Tibial artery (tissue), 4 donors: Measurements from ENCODE around the gene ADGRL1.
A peak's percentile ranks its signal among the peaks of the same experiment; 100 is the strongest.

Experiments used
- DNase-seq, 2 donors: peaks; one replicate each; pipeline ENCODE4 v3.0.0-alpha.2; 2019
- H3K27ac ChIP-seq, 2 donors: fragments of 200-600 bp; sonication (generic) in 1 of 2; 1 replicate in 1 of 2; 2 replicates in 1 of 2; pipeline ENCODE4 v1.5.1; 2018 to 2019; ENCODE audit warnings: mild to moderate bottlenecking in 1 of 2
- H3K27me3 ChIP-seq, 2 donors: fragments of 200-600 bp; sonication (generic) in 1 of 2; one replicate each; pipeline versions ENCODE4 v1.5.1 to v1.6.0; 2016 to 2019
- H3K36me3 ChIP-seq, 3 donors: fragments of 200-600 bp; sonication (generic) in 2 of 3; one replicate each; pipeline ENCODE4 v1.5.1; 2016 to 2019; ENCODE audit warnings: mild to moderate bottlenecking in 2 of 3
- H3K4me1 ChIP-seq, 4 donors: fragments of 200-600 bp; sonication (generic) in 2 of 4; 1 replicate in 3 of 4; 2 replicates in 1 of 4; pipeline ENCODE4 v1.5.1; 2016 to 2019
- H3K4me3 ChIP-seq, 2 donors: fragments of 200-600 bp; sonication (generic) in 1 of 2; 1 replicate in 1 of 2; 2 replicates in 1 of 2; pipeline ENCODE4 v1.5.1; 2018 to 2019; ENCODE audit warnings: mild to moderate bottlenecking in 2 of 2
- H3K9me3 ChIP-seq, 3 donors: fragments of 200-600 bp; sonication (generic) in 1 of 3; one replicate each; pipeline ENCODE4 v1.5.1; 2016 to 2019
- intact Hi-C: fragments of 100-400 bp; cut with DNase I; formaldehyde crosslinking; loops from one replicate; pipeline ENCODE4 v1.15.0; 2023; ENCODE audit warnings: low total_unique reads
- TF ChIP-seq, protein P1 (sequence below), 2 experiments: fragments of 200-600 bp in 1 of 2; fragments of 450-650 bp in 1 of 2; IDR thresholded peaks; one replicate each; pipeline ENCODE4 v1.5.1; 2017 to 2019; ENCODE audit warnings: antibody characterized with exemption in 2 of 2, mild to moderate bottlenecking in 1 of 2, moderate library complexity in 1 of 2

The ADGRL1 gene

DNA sequence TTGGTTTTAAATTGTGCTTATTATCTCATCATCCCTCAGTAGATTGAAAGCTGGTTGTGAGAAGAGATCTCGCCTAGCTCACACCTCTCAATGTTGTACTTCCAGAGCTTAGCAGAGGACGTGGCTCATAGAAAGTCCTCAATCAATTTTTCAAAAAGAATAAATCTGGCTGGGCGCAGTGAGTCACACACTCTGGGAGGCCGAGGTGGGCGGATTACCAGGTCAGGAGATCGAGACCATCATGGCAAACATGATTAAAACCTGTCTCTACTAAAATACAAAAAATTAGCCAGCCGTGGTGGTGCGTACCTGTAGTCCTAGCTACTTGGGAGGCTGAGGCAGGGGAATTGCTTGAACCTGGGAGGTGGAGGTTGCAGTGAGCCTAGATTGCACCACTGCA, 64.9 kb downstream of the ADGRL1 start:
- H3K36me3 ChIP-seq = no peaks in the 10 kb centered on the region
- no peaks in the 10 kb centered on the region for H3K9me3 ChIP-seq
- no peak overlapping the region for H3K27ac ChIP-seq
- H3K27me3 ChIP-seq = no peaks in the 10 kb centered on the region
- no peak overlapping the region for H3K4me3 ChIP-seq
- no peak for DNase-seq
- TF ChIP-seq, protein P1, sequence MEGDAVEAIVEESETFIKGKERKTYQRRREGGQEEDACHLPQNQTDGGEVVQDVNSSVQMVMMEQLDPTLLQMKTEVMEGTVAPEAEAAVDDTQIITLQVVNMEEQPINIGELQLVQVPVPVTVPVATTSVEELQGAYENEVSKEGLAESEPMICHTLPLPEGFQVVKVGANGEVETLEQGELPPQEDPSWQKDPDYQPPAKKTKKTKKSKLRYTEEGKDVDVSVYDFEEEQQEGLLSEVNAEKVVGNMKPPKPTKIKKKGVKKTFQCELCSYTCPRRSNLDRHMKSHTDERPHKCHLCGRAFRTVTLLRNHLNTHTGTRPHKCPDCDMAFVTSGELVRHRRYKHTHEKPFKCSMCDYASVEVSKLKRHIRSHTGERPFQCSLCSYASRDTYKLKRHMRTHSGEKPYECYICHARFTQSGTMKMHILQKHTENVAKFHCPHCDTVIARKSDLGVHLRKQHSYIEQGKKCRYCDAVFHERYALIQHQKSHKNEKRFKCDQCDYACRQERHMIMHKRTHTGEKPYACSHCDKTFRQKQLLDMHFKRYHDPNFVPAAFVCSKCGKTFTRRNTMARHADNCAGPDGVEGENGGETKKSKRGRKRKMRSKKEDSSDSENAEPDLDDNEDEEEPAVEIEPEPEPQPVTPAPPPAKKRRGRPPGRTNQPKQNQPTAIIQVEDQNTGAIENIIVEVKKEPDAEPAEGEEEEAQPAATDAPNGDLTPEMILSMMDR (IDR thresholded peaks at IDR 0.05) = no peak
- H3K4me1 ChIP-seq = peaks cover 0 to 22% (median 16%) of the 10 kb centered on the region in 4 donors
- intact Hi-C loops = loop anchor here (10.0 kb wide), 2 partner anchors 264 to 334 kb away; partner anchors contain the start of gene PTGER1

DNA sequence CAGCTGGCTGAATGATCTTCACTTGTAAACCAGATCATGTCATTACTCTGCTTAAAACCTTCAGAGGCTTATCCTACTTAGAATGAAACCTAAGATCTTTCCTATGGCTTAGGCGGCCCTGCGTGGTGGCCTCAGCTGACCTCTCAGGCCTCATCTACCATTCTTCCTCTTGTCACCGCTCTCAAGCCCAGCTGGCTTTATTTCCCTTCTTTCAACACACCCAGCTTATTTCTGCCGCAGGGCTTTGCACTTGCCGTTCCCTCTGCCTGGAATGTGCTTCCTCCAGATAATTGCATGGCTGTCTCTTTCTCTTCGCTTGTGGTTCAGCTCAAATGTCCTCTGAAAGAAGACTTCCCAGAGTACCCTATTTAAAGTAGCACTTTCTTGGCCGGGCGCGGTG, 66.0 kb downstream of the ADGRL1 start:
- intact Hi-C loops = loop anchor here (5.0 to 10.0 kb wide), 3 partner anchors 68 to 335 kb away; partner anchors contain the start of genes MISP3 and PTGER1
- DNase-seq = peak in 1 of 2 donors; percentile 65
- no peak overlapping the region for H3K27ac ChIP-seq
- H3K9me3 ChIP-seq = no peaks in the 10 kb centered on the region
- H3K36me3 ChIP-seq = no peaks in the 10 kb centered on the region
- H3K4me3 ChIP-seq = no peak overlapping the region
- TF ChIP-seq, protein P1 (IDR thresholded peaks at IDR 0.05) = no peak
- H3K27me3 ChIP-seq = no peaks in the 10 kb centered on the region
- peaks cover 0 to 27% (median 21%) of the 10 kb centered on the region in 4 donors for H3K4me1 ChIP-seq

DNA sequence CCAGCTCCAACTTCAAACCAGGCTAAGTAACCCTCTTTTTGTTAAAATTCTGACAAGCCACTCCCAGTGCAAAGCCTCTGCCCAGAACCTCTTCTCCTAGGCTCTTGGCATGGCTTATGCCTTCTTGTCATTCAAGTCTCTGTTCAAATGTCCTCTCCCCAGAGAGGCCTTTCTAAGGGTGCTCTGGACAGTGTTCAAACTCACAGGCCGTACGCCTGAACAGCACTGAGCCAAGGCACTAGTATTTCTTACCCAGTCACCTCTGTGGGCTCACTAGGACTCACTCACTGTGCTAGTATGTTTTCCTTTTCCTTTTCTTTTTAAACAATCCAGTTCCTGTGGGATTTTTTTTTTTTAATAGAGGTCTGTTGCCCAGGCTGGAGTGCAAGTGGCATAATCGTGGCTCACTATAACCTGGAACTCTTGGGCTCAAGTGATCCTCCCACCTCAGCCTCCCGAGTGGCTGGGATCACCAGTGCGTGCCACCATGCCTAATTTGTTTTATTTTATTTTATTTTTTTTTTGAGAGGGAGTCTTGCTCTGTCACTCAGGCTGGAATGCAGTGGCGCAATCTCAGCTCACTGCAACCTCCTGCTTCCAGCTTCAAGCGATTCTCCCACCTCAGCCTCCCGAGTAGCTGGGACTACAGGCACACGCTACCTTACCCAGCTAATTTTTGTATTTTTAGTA, 67.2 kb downstream of the ADGRL1 start:
- Histone ChIP-seq H3K36me3 (no peaks in the 10 kb centered on the region), H3K4me3 (no peak overlapping the region), H3K9me3 (no peaks in the 10 kb centered on the region), H3K27me3 (no peaks in the 10 kb centered on the region), H3K27ac (peak overlapping the region; percentile 34 to 90), H3K4me1 (peaks cover 0 to 27% (median 21%) of the 10 kb centered on the region in 4 donors)
- DNase-seq = no peak
- intact Hi-C loops = loop anchor here (5.0 kb wide), 1 partner anchor 66 kb away; the partner anchor contains the start of gene MISP3
- TF ChIP-seq, protein P1 (IDR thresholded peaks at IDR 0.05) = no peak

DNA sequence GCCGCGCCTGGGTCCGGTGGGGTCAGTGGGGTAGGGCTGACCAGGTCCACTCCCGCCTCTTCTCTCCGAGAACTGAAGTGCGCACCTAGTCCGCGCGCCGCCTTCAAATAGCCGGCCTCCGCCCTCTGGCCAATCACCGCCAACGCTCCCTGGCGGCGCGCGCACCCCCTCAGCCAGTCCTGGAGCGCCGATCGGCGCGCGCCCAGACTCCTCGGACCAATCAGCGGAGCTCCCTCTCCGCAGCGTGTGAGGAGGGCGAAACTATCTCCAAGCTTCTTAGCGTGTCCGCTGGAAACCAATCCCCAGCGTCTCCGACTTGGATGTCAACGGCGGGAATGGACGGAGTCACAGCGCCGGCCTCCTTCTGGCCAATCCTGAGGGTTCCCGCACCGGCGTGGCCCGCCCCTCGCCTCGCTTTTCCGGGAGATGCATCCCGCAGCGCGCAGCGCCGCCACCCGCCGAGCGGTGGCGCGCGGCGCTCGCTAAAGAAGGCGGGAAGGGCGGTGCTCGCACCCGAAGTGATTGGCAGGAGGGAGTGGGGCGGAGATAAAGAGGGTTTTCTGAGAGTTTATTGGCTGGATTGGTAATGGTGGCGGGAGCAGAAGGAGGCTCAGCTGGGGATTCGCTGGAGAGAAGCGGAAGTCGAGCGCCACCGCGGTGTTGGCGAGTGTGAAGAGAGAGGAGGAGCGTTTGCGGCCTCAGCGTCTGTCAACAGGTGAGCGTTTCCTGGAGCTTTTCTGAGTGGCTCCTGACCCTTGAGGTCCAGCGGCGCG, 69.3 kb downstream of the ADGRL1 start, which contains the start of gene ASF1B:
TSS of gene ASF1B (minus strand) at position 81 of the 773 bp plus-strand sequence. CDS start 133 bp downstream, outside the sequence.
- H3K27me3 ChIP-seq = no peaks in the 10 kb centered on the region
- peaks cover 0 to 27% (median 21%) of the 10 kb centered on the region in 4 donors for H3K4me1 ChIP-seq
- H3K4me3 ChIP-seq = peak within 1 kb of the TSS; percentile 67 to 84
- H3K27ac ChIP-seq = peak within 1 kb of the TSS; percentile 90 to 94
- no peaks in the 10 kb centered on the region for H3K36me3 ChIP-seq
- intact Hi-C loops = loop anchor here (5.0 kb wide), 1 partner anchor 64 kb away; the partner anchor contains the start of gene MISP3
- no peaks in the 10 kb centered on the region for H3K9me3 ChIP-seq
- peak; percentile 99 to 100 for DNase-seq
- TF ChIP-seq, protein P1 (IDR thresholded peaks at IDR 0.05) = peak; percentile 79 to 83

DNA sequence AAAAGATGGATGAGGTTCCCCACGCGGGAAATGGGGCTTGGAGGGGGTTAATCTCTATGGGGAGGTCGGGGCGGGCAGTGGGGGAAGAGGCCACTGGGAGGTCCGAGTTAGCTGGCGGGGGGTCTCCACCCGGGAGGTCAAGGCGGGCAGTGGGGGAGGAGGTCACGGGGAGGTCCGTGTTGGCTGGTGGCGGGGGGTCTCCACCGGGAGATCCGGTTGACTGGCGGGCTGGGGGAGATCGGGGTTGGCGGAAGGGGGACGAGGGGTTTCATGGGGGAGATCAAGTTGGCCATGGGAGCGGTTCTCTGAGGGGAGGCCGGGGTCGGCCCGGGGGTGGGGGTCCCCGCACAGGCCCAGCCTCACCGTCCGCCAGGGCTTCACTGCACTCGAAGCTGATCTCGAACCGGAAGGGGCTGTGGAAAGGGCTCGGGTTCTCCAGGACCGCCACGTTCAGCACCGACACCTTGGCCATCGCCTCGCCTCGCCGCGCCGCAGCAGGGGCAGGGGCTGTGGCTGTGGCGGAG, 69.9 kb downstream of the ADGRL1 start:
- H3K4me1 ChIP-seq = peaks cover 0 to 27% (median 21%) of the 10 kb centered on the region in 4 donors
- no peaks in the 10 kb centered on the region for H3K27me3 ChIP-seq
- no peaks in the 10 kb centered on the region for H3K9me3 ChIP-seq
- intact Hi-C loops = loop anchor here (5.0 kb wide), 1 partner anchor 64 kb away; the partner anchor contains the start of gene MISP3
- H3K27ac ChIP-seq = peak overlapping the region; percentile 29 to 59
- H3K4me3 ChIP-seq = peak overlapping the region; percentile 51 to 54
- TF ChIP-seq, protein P1 (IDR thresholded peaks at IDR 0.05) = no peak
- no peaks in the 10 kb centered on the region for H3K36me3 ChIP-seq
- DNase-seq = no peak
